Ovary (tissue), 9 donors: Measurements from ENCODE around the gene MSH2. TPM values are rescaled to one million over a fixed set of nuclear protein-coding genes. Genes with fewer than 3 reads are reported as not detected.

Experiments
- DNase-seq, 5 donors: peaks; one replicate each; pipeline ENCODE4 v3.0.0-alpha.2; 2019 to 2020
- H3K27ac ChIP-seq, 2 donors: fragments of 200-600 bp; one replicate each; pipeline versions ENCODE4 v1.5.1 to v1.8.0; 2019 to 2022
- H3K27me3 ChIP-seq: fragments of 200-600 bp; one replicate; pipeline ENCODE4 v1.8.0; 2022
- H3K36me3 ChIP-seq: fragments of 200-600 bp; sonication (generic); one replicate; pipeline ENCODE4 v1.5.1; 2019
- H3K4me1 ChIP-seq: one replicate; pipeline ENCODE4 v1.8.1; 2013; ENCODE audit warnings: mild to moderate bottlenecking, moderate library complexity; ENCODE audit not compliant: insufficient read depth
- H3K4me3 ChIP-seq: fragments of 200-600 bp; sonication (generic); one replicate; pipeline ENCODE4 v1.5.1; 2017
- H3K9me3 ChIP-seq, 2 donors: fragments of 200-600 bp in 1 of 2; sonication (generic) in 1 of 2; one replicate each; pipeline versions ENCODE4 v1.5.1 to v1.8.1; 2013 to 2019; ENCODE audit warnings: mild to moderate bottlenecking in 1 of 2, moderate library complexity in 1 of 2
- CTCF ChIP-seq, 3 donors: fragments of 450-650 bp in 2 of 3; fragments of 200-600 bp in 1 of 3; IDR thresholded peaks; one replicate each; pipeline versions ENCODE4 v1.5.1 to v1.8.0; 2016 to 2022; ENCODE audit warnings: antibody characterized with exemption in 3 of 3, mild to moderate bottlenecking in 1 of 3
- EP300 ChIP-seq: sonication (generic); formaldehyde crosslinking; IDR thresholded peaks from one replicate; pipeline ENCODE4 v1.6.1; 2017; ENCODE audit warnings: antibody characterized with exemption
- POLR2A ChIP-seq: fragments of 450-650 bp; IDR thresholded peaks from one replicate; pipeline ENCODE4 v1.6.1; 2017; ENCODE audit warnings: antibody characterized with exemption, mild to moderate bottlenecking, moderate library complexity
- WGBS, 3 donors: extraction: QIAGEN DNeasy Blood & Tissue Kit in 1 of 3; methylation state at CpG; one replicate each; pipeline versions ENCODE4 v1.1.5 to v1.1.7; 2013 to 2017; 5-methylcytosine and 5-hydroxymethylcytosine counted together
- intact Hi-C, 4 donors: fragments of 100-400 bp; cut with DNase I; formaldehyde crosslinking; loops; one replicate each; pipeline versions ENCODE4 v1.11.0 to v1.15.1; 2022 to 2023
- polyA plus RNA-seq, 2 donors: library from polyadenylated mRNA; stranded (reverse); fragments of 200-250 nt in 1 of 2; fragments of 350-450 nt in 1 of 2; fragmentation: Illumina TruSeq in 1 of 2; extraction: RNeasy Lipid Tissue Mini Kit (QIAGEN cat#74804) in 1 of 2; gene quantifications; one replicate each; pipeline ENCODE4 v1.2.3, GENCODE V29; 2013 to 2014
- total RNA-seq, 7 donors: library from RNA; depleted of rRNA in 2 of 7; stranded (reverse); fragments of >200 nt in 2 of 7; fragmentation: NEBNext Ultra II Directional in 3 of 7; extraction: Animal tissue kit (Norgen Biotek cat#: 25700) in 3 of 7; gene quantifications; one replicate each; pipeline versions ENCODE4 v1.1.0 to v1.2.4, GENCODE V29; 2016 to 2023
- donor health status: DM: no; HTN: no; CAD: no; lungs with moderate emphysema.
- donor health status: DM: no; HTN: no; CAD: no.
- donor health status: Bipolar disorder and iron deficiency.
- donor health status: DM: yes; HTN: yes; CAD: no.
- donor health status: DM: no; HTN: no; CAD: no.
- donor health status: DM: yes; HTN: yes; CAD: no.

The MSH2 gene
- total and polyA plus RNA-seq, 9 donors, result 8.5 to 16.4 (median 10.7) TPM

GRCh38 chr2:47518497-47519146 lies 115.7 kb downstream of the MSH2 start:
- TF ChIP-seq EP300 (no peak), POLR2A (no peak), CTCF (IDR thresholded peaks at IDR 0.05) (no peak)
- DNase-seq, result no peak
- no peak overlapping the region for H3K4me3 ChIP-seq
- 87 to 91% (median 89%) methylated on average over 12 of the region's 12 CpGs for WGBS, 3 donors
- H3K4me1 ChIP-seq, result peaks cover 2% of the 10 kb centered on the region
- H3K36me3 ChIP-seq, result no peaks in the 10 kb centered on the region
- intact Hi-C loops, result no loop called here
- no peak overlapping the region for H3K27ac ChIP-seq
- H3K9me3 ChIP-seq, result no peaks in the 10 kb centered on the region
- no peaks in the 10 kb centered on the region for H3K27me3 ChIP-seq

GRCh38 chr2:47519147-47519537 lies 116.2 kb downstream of the MSH2 start:
- Histone ChIP-seq H3K36me3 (no peaks in the 10 kb centered on the region), H3K4me3 (no peak overlapping the region), H3K27ac (no peak overlapping the region), H3K4me1 (peaks cover 2% of the 10 kb centered on the region), H3K27me3 (no peaks in the 10 kb centered on the region), H3K9me3 (no peaks in the 10 kb centered on the region)
- TF ChIP-seq CTCF (IDR thresholded peaks at IDR 0.05) (no peak), EP300 (no peak), POLR2A (no peak)
- 91 to 94% (median 92%) methylated on average over 9 of the region's 9 CpGs for WGBS, 3 donors
- no peak for DNase-seq
- intact Hi-C loops, result no loop called here

- Histone ChIP-seq H3K27ac (no peak overlapping the region), H3K36me3 (no peaks in the 10 kb centered on the region), H3K27me3 (no peaks in the 10 kb centered on the region), H3K9me3 (no peaks in the 10 kb centered on the region), H3K4me3 (no peak overlapping the region), H3K4me1 (peaks cover 2% of the 10 kb centered on the region)
- 85 to 91% (median 89%) methylated on average over 9 of the region's 9 CpGs for whole genome bisulfite sequencing, 3 donors
- intact Hi-C loops, result no loop called here
- TF ChIP-seq POLR2A (no peak), CTCF (IDR thresholded peaks at IDR 0.05) (no peak), EP300 (no peak)
- no peak for DNase-seq
Measured at GRCh38 chr2:47519604-47520301, 116.8 kb downstream of the MSH2 start.

- intact Hi-C loops, result no loop called here
- DNase-seq, result no peak
- Histone ChIP-seq H3K4me3 (peak overlapping the region; percentile 35), H3K27me3 (no peaks in the 10 kb centered on the region), H3K9me3 (no peaks in the 10 kb centered on the region), H3K27ac (no peak overlapping the region), H3K4me1 (peaks cover 2% of the 10 kb centered on the region), H3K36me3 (no peaks in the 10 kb centered on the region)
- TF ChIP-seq EP300, result no peak
- TF ChIP-seq POLR2A, result no peak
- no peak for TF ChIP-seq CTCF (IDR thresholded peaks at IDR 0.05)
- WGBS, 3 donors, result 59 to 76% (median 60%) methylated on average over 8 of the region's 8 CpGs
Measured at GRCh38 chr2:47520302-47520630, 117.3 kb downstream of the MSH2 start.
